Panc1 (cell line): Measurements from ENCODE around the gene DNAAF2.
"Not testable (repeated sequence)": the region's sequence is repeated elsewhere in the genome, so short reads cannot be mapped to it uniquely, and the experiment has no call there.

ENCODE experiments used
- POLR2AphosphoS5 ChIP-seq: IDR thresholded peaks from 2 replicates; pipeline ENCODE4 v1.6.1; 2012; ENCODE audit warnings: mild to moderate bottlenecking, low read depth, low read length, moderate library complexity
- REST ChIP-seq, 2 experiments: IDR thresholded peaks; 2 replicates each; pipeline ENCODE4 v1.6.1; 2011 to 2012; ENCODE audit warnings: low read depth in 2 of 2, control low read depth in 1 of 2, low read length in 1 of 2, mild to moderate bottlenecking in 1 of 2, moderate library complexity in 1 of 2; ENCODE audit not compliant: insufficient read depth in 1 of 2
- SIN3A ChIP-seq: IDR thresholded peaks from 2 replicates; pipeline ENCODE4 v1.6.1; 2012; ENCODE audit warnings: low read depth, mild to moderate bottlenecking, low read length, moderate library complexity, borderline replicate concordance; ENCODE audit not compliant: insufficient read depth
- TCF7L2 ChIP-seq: IDR thresholded peaks from 2 replicates; pipeline ENCODE4 v1.6.1; 2011; ENCODE audit warnings: mild to moderate bottlenecking, low read depth, low read length, inconsistent platforms
- TF ChIP-seq, protein P1 (sequence below): fragments of 450-650 bp; IDR thresholded peaks from 2 replicates; pipeline ENCODE4 v1.5.1; 2017; ENCODE audit warnings: mild to moderate bottlenecking

GRCh38 chr14:49584981-49585640 is 49.9 kb downstream of the DNAAF2 start:
- TF ChIP-seq, protein P1, sequence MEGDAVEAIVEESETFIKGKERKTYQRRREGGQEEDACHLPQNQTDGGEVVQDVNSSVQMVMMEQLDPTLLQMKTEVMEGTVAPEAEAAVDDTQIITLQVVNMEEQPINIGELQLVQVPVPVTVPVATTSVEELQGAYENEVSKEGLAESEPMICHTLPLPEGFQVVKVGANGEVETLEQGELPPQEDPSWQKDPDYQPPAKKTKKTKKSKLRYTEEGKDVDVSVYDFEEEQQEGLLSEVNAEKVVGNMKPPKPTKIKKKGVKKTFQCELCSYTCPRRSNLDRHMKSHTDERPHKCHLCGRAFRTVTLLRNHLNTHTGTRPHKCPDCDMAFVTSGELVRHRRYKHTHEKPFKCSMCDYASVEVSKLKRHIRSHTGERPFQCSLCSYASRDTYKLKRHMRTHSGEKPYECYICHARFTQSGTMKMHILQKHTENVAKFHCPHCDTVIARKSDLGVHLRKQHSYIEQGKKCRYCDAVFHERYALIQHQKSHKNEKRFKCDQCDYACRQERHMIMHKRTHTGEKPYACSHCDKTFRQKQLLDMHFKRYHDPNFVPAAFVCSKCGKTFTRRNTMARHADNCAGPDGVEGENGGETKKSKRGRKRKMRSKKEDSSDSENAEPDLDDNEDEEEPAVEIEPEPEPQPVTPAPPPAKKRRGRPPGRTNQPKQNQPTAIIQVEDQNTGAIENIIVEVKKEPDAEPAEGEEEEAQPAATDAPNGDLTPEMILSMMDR: not testable (repeated sequence)
- not testable (repeated sequence) for TF ChIP-seq POLR2AphosphoS5; REST (IDR thresholded peaks at IDR 0.05; ENCODE audit: insufficient read depth in 1 of 2, low read depth in 2 of 2, low read length in 1 of 2); TCF7L2; SIN3A
